ENCODE measurements around the gene EXOC6B. TPM values are rescaled to one million over a fixed set of nuclear protein-coding genes. Genes with fewer than 3 reads are reported as not detected.

Gene EXOC6B
- total and polyA plus RNA-seq, 2 of the 8 experiments (the other 6 are each of a cell fraction or from before 2014, with no cell fraction given), result 13.5 to 33.0 TPM

DNA sequence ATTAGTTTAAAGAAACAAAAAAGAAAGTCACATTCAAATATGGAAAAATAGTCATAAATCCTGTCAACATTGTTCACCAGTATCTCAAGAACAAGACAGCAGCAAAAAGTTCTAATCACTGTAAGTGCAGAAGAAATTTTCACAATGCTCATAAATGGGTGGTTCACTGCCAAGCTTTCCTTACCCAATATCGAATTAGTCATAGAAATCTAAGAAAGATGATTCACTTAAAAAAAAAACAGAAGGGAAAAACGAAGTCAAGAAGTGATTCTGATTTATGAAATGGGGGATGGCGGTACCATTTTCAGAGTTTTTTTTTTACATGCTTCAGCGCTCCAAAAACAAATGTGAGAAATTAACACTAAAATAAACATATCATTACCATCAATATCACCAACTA is 156.7 kb downstream of the EXOC6B start:
- Histone ChIP-seq H2BK20ac (ENCODE audit: low read length) (no peak overlapping the region), H2BK5ac (ENCODE audit: low read depth, low read length) (no peak overlapping the region), H3K79me2 (ENCODE audit: control insufficient read depth in 1 of 2, insufficient read depth in 2 of 2, low read length in 2 of 2) (no peaks in the 10 kb centered on the region), H3K36me3 (ENCODE audit: control insufficient read depth in 2 of 4, insufficient read depth in 4 of 4, low read length in 3 of 4) (no peaks in the 10 kb centered on the region), H3K9me3 (ENCODE audit: insufficient read depth in 2 of 2, low read depth in 1 of 2, low read length in 1 of 2) (0 out of 4 replicates have a peak, but pooled peaks cover 0 to 2% of the 10 kb centered on the region in 2 experiments), H3K27ac (ENCODE audit: low read depth, low read length) (no peak overlapping the region), H2AFZ (ENCODE audit: low read length) (no peak overlapping the region), H2AK5ac (ENCODE audit: low read depth, low read length) (no peak overlapping the region), H3K18ac (ENCODE audit: extremely low read depth, low read length) (no peak overlapping the region), H3K4me1 (replicated peaks in 1 of 4; ENCODE audit: control insufficient read depth in 3 of 4, insufficient read depth in 4 of 4, low read length in 3 of 4) (no peaks in the 10 kb centered on the region), H4K8ac (ENCODE audit: extremely low read depth, insufficient read depth, low read length) (no peak overlapping the region), H4K5ac (ENCODE audit: insufficient read length, low read depth, low read length) (no peak overlapping the region), H3K56ac (replicated peaks; ENCODE audit: insufficient read length, low read depth, low read length) (no peak overlapping the region), H3K23ac (ENCODE audit: insufficient read length) (no peak overlapping the region), H3K14ac (ENCODE audit: insufficient read length) (no peak overlapping the region), H2BK15ac (ENCODE audit: low read length) (no peak overlapping the region), H4K91ac (replicated peaks; ENCODE audit: insufficient read length, low read length) (no peak overlapping the region), H3K9ac (replicated peaks in 1 of 4; ENCODE audit: extremely low read depth in 1 of 4, low read depth in 3 of 4, low read length in 3 of 4) (no peak overlapping the region), H3K4me2 (ENCODE audit: insufficient read depth in 1 of 2, low read depth in 2 of 2, low read length in 2 of 2) (no peak overlapping the region), H3K4ac (replicated peaks; ENCODE audit: insufficient read length, low read depth, low read length) (no peak overlapping the region), H4K20me1 (replicated peaks in 1 of 2; ENCODE audit: control insufficient read depth in 1 of 2, insufficient read depth in 2 of 2, low read length in 2 of 2) (no peaks in the 10 kb centered on the region), H3K23me2 (ENCODE audit: low read depth, low read length) (no peaks in the 10 kb centered on the region), H2BK120ac (replicated peaks; ENCODE audit: low read depth, low read length) (no peak overlapping the region), H2BK12ac (ENCODE audit: low read depth, low read length) (no peak overlapping the region), H3K79me1 (ENCODE audit: low read depth, low read length) (peaks cover 5% of the 10 kb centered on the region; the same call in 1 of the 2 replicates), H3K4me3 (ENCODE audit: extremely low read depth in 1 of 4, insufficient read depth in 2 of 4, low read depth in 3 of 4, low read length in 4 of 4) (no peak overlapping the region), H3K27me3 (replicated peaks in 1 of 4; ENCODE audit: control insufficient read depth in 3 of 4, extremely low read depth in 1 of 4, insufficient read depth in 3 of 4, low read length in 3 of 4) (no peaks in the 10 kb centered on the region)
- FAIRE-seq (no peak), DNase-seq (ENCODE audit: low read depth in 1 of 2, low spot score in 2 of 2) (no peak)
- CTCF ChIA-PET (ENCODE audit: partially characterized antibody), result interaction anchor here (0.6 kb wide), 1 partner anchor 103 kb away, joined by 3 read pairs; no protein-coding TSS in a partner anchor
- POLR2A ChIA-PET (ENCODE audit: partially characterized antibody), result no interaction called here
- 82% methylated on average over 4 of the region's 4 CpGs; no CpG with 5 or more reads in 1 of the 2 experiments for WGBS, 2 experiments (ENCODE audit: extremely low coverage in 1 of 2, insufficient coverage in 1 of 2, insufficient read length in 1 of 2, insufficient replicate concordance in 2 of 2, low coverage in 1 of 2, low lambda C conversion rate in 2 of 2, missing lambda C conversion rate in 1 of 2)
- TF ChIP-seq BCL11A (IDR thresholded peaks at IDR 0.05; ENCODE audit: low read depth in 2 of 2, low read length in 2 of 2), result no peak
- no peak for TF ChIP-seq RXRA (IDR thresholded peaks at IDR 0.05; ENCODE audit: insufficient read depth, low read depth, low read length)
- no peak for TF ChIP-seq CBX5 (IDR thresholded peaks at IDR 0.05; ENCODE audit: low read depth, low read length)
- no peak for TF ChIP-seq NRF1 (IDR thresholded peaks at IDR 0.05; ENCODE audit: low read depth, low read length)
- no peak for TF ChIP-seq HDAC2 (IDR thresholded peaks at IDR 0.05; ENCODE audit: borderline replicate concordance in 1 of 2, low read depth in 2 of 2, low read length in 2 of 2)
- TF ChIP-seq RFX5 (IDR thresholded peaks at IDR 0.05; ENCODE audit: borderline replicate concordance, low read depth, low read length), result no peak
